Panc1 (cell line): ENCODE data around the gene CTXND1.

Experiments
- CTCF ChIP-seq: fragments of 450-650 bp; IDR thresholded peaks from 2 replicates; pipeline ENCODE4 v1.5.1; 2017; ENCODE audit warnings: mild to moderate bottlenecking
- POLR2AphosphoS5 ChIP-seq: IDR thresholded peaks from 2 replicates; pipeline ENCODE4 v1.6.1; 2012; ENCODE audit warnings: mild to moderate bottlenecking, low read depth, low read length, moderate library complexity
- REST ChIP-seq, 2 experiments: IDR thresholded peaks; 2 replicates each; pipeline ENCODE4 v1.6.1; 2011 to 2012; ENCODE audit warnings: low read depth in 2 of 2, control low read depth in 1 of 2, low read length in 1 of 2, mild to moderate bottlenecking in 1 of 2, moderate library complexity in 1 of 2; ENCODE audit not compliant: insufficient read depth in 1 of 2
- SIN3A ChIP-seq: IDR thresholded peaks from 2 replicates; pipeline ENCODE4 v1.6.1; 2012; ENCODE audit warnings: low read depth, mild to moderate bottlenecking, low read length, moderate library complexity, borderline replicate concordance; ENCODE audit not compliant: insufficient read depth
- TCF7L2 ChIP-seq: IDR thresholded peaks from 2 replicates; pipeline ENCODE4 v1.6.1; 2011; ENCODE audit warnings: mild to moderate bottlenecking, low read depth, low read length, inconsistent platforms

GRCh38 chr15:80203361-80203885 lies 48.6 kb downstream of the CTXND1 start:
- TF ChIP-seq CTCF (no peak), REST (IDR thresholded peaks at IDR 0.05; ENCODE audit: insufficient read depth in 1 of 2, low read depth in 2 of 2, low read length in 1 of 2) (no peak), POLR2AphosphoS5 (no peak), TCF7L2 (no peak), SIN3A (no peak)
